PC-3 (cell line): ENCODE data around the gene TMEM139. TPM values are rescaled to one million over a fixed set of nuclear protein-coding genes. Genes with fewer than 3 reads are reported as not detected.

ENCODE experiments used
- ATAC-seq: fragments of 200-7000 bp; cut with Tn5 transposase; 2 replicates; pipeline ENCODE4 v1.9.1; 2020; ENCODE audit warnings: mild to moderate bottlenecking, moderate library complexity
- BruUV-seq: library from RNA; stranded (reverse); fragments of 400-500 nt; replicated peaks from 2 replicates; lab custom pipeline; 2021; lab: Mats Ljungman, UMichigan
- CTCF ChIA-PET: fragments of 300-600 bp; sonication (Branson Sonifier 250); formaldehyde crosslinking; loops from one replicate; lab custom pipeline; 2022; ENCODE audit warnings: antibody characterized with exemption; lab: Charles Lee
- POLR2A ChIA-PET: fragments of 300-600 bp; sonication (Branson Sonifier 250); formaldehyde crosslinking; loops from one replicate; lab custom pipeline; 2022; ENCODE audit warnings: antibody characterized with exemption; ENCODE audit not compliant: unreplicated experiment; lab: Charles Lee
- DNase-seq: peaks from one replicate; pipeline ENCODE4 v3.0.0-alpha.2; 2015
- H2AFZ ChIP-seq: fragments of 300-600 bp; sonication (generic); 2 replicates; pipeline ENCODE4 v1.6.0; 2016; ENCODE audit warnings: antibody characterized with exemption, low read length
- H3F3A ChIP-seq: fragments of 300-600 bp; sonication (generic); one replicate; pipeline ENCODE4 v1.6.0; 2017; ENCODE audit warnings: antibody characterized with exemption, low read length, control low read depth, mild to moderate bottlenecking; ENCODE audit not compliant: unreplicated experiment
- H3K27ac ChIP-seq: fragments of 300-600 bp; sonication (generic); 2 replicates; pipeline ENCODE4 v1.5.1; 2016; ENCODE audit warnings: mild to moderate bottlenecking, low read length
- H3K27me3 ChIP-seq: fragments of 300-600 bp; sonication (generic); 2 replicates; pipeline ENCODE4 v1.6.1; 2016; ENCODE audit warnings: low read length, mixed read lengths
- H3K36me3 ChIP-seq: fragments of 300-600 bp; sonication (generic); 2 replicates; pipeline ENCODE4 v1.6.1; 2016; ENCODE audit warnings: low read depth, mixed run types, low read length, mixed read lengths
- H3K4me1 ChIP-seq: fragments of 300-600 bp; sonication (generic); 2 replicates; pipeline ENCODE4 v1.5.1; 2016; ENCODE audit warnings: low read length; ENCODE audit not compliant: insufficient read depth
- H3K4me2 ChIP-seq: fragments of 300-600 bp; sonication (generic); 2 replicates; pipeline ENCODE4 v1.6.0; 2016; ENCODE audit warnings: low read length
- H3K4me3 ChIP-seq: fragments of 300-600 bp; sonication (generic); 2 replicates; pipeline ENCODE4 v1.5.1; 2016; ENCODE audit warnings: mild to moderate bottlenecking, low read length, mixed read lengths
- H3K79me2 ChIP-seq: fragments of 300-600 bp; sonication (generic); 2 replicates; pipeline ENCODE4 v1.6.1; 2017; ENCODE audit warnings: low read length, mixed read lengths
- H3K9ac ChIP-seq: fragments of 300-600 bp; sonication (generic); 2 replicates; pipeline ENCODE4 v1.6.0; 2016; ENCODE audit warnings: mild to moderate bottlenecking, low read length
- H3K9me2 ChIP-seq: fragments of 300-600 bp; sonication (generic); replicated peaks from 2 replicates; pipeline ENCODE4 v1.6.1; 2016; ENCODE audit warnings: mixed run types, low read length, mixed read lengths
- H3K9me3 ChIP-seq: fragments of 300-600 bp; sonication (generic); 2 replicates; pipeline ENCODE4 v1.6.1; 2016; ENCODE audit warnings: low read length, mixed read lengths
- H4K20me1 ChIP-seq: fragments of 300-600 bp; sonication (generic); 2 replicates; pipeline ENCODE4 v1.6.1; 2016; ENCODE audit warnings: low read length, mixed read lengths
- EZH2 ChIP-seq: fragments of 300-600 bp; sonication (generic); IDR thresholded peaks from one replicate; pipeline ENCODE4 v1.6.1; 2017; ENCODE audit warnings: antibody characterized with exemption, mild to moderate bottlenecking, low read length; ENCODE audit not compliant: unreplicated experiment
- EZH2phosphoT487 ChIP-seq: fragments of 300-600 bp; sonication (generic); IDR thresholded peaks from 2 replicates; pipeline ENCODE4 v1.6.1; 2018; ENCODE audit warnings: mild to moderate bottlenecking, antibody characterized with exemption, low read length, borderline replicate concordance
- intact Hi-C: fragments of 100-400 bp; cut with micrococcal nuclease; formaldehyde crosslinking; loops from 2 replicates; pipeline ENCODE4 v1.9.0; 2023
- total RNA-seq: library from RNA; depleted of rRNA; stranded (reverse); fragments of >200 nt; gene quantifications from 2 replicates; pipeline ENCODE4 v1.2.3, GENCODE V29; 2014
- TF ChIP-seq, protein P1 (sequence below): fragments of 300-600 bp; sonication (generic); conservative IDR thresholded peaks from 2 replicates; pipeline ENCODE4 v1.5.1; 2017; ENCODE audit warnings: antibody characterized with exemption, low read depth, mild to moderate bottlenecking, low read length

The TMEM139 gene
- total RNA-seq, 1 experiment from 2014 or later, result 5.2 TPM

DNA sequence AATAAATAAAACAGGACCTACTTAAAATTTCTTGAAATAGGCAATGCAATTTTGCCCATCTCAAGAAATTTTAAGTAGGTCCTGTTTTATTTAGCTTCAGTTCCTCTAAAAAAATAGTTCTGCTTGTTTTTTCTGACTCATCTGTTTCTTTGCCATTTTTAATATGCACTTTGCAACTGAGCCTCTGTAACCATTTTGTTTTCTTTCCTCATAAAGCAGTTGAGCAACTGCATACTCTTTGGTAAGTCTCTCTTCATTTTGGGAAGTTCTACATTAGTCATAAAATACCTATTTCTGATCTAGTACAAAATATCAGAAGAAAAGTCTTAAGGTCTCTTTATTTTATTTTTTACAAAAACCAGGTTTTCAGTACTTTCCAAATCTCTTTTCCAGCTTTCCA, 44.9 kb upstream of the TMEM139 start:
- H3K4me3 ChIP-seq, result peak overlapping the region; percentile 46; the same call in 1 of the 2 replicates
- no peak for TF ChIP-seq EZH2
- TF ChIP-seq, protein P1, sequence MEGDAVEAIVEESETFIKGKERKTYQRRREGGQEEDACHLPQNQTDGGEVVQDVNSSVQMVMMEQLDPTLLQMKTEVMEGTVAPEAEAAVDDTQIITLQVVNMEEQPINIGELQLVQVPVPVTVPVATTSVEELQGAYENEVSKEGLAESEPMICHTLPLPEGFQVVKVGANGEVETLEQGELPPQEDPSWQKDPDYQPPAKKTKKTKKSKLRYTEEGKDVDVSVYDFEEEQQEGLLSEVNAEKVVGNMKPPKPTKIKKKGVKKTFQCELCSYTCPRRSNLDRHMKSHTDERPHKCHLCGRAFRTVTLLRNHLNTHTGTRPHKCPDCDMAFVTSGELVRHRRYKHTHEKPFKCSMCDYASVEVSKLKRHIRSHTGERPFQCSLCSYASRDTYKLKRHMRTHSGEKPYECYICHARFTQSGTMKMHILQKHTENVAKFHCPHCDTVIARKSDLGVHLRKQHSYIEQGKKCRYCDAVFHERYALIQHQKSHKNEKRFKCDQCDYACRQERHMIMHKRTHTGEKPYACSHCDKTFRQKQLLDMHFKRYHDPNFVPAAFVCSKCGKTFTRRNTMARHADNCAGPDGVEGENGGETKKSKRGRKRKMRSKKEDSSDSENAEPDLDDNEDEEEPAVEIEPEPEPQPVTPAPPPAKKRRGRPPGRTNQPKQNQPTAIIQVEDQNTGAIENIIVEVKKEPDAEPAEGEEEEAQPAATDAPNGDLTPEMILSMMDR, result no peak
- TF ChIP-seq EZH2phosphoT487, result no peak
- H3K9ac ChIP-seq, result peak overlapping the region; percentile 33
- H3K36me3 ChIP-seq, result no peaks in the 10 kb centered on the region
- ChIA-PET CTCF (interaction anchor here (0.6 to 2.1 kb wide), 12 partner anchors 18 to 177 kb away, joined by 3 to 15 read pairs (median 6); partner anchors contain the start of gene EPHA1), POLR2A (interaction anchor here (0.7 to 1.1 kb wide), 2 partner anchors 8 to 23 kb away, joined by 3 to 7 read pairs; partner anchors contain the start of gene GSTK1)
- peaks cover 39% of the 10 kb centered on the region for H3K4me1 ChIP-seq
- peaks cover 5% of the 10 kb centered on the region for H3F3A ChIP-seq
- H2AFZ ChIP-seq, result no peak overlapping the region
- intact Hi-C loops, result loop anchor here (1.0 to 2.0 kb wide), 6 partner anchors 17 to 175 kb away; partner anchors contain the start of gene ZYX
- no peaks in the 10 kb centered on the region for H4K20me1 ChIP-seq
- BruUV-seq, result no TSS peak
- H3K9me3 ChIP-seq, result no peaks in the 10 kb centered on the region
- H3K4me2 ChIP-seq, result peak overlapping the region; percentile 74
- peak; percentile 59 for ATAC-seq
- no peaks in the 10 kb centered on the region for H3K9me2 ChIP-seq
- DNase-seq, result peak; percentile 63
- no peaks in the 10 kb centered on the region for H3K79me2 ChIP-seq
- no peaks in the 10 kb centered on the region for H3K27me3 ChIP-seq
- peak overlapping the region; percentile 62 for H3K27ac ChIP-seq

GRCh38 chr7:143240291-143241168, 44.2 kb upstream of the TMEM139 start:
- POLR2A ChIA-PET, result interaction anchor here (0.6 to 1.1 kb wide), 4 partner anchors 7 to 117 kb away, joined by 3 to 7 read pairs (median 4); partner anchors contain the start of gene GSTK1

More at GRCh38 chr7:143240291-143241168, 44.2 kb upstream of the TMEM139 start:
- no peaks in the 10 kb centered on the region for H3K36me3 ChIP-seq
- H3K27ac ChIP-seq, result peak overlapping the region; percentile 62
- H3K9me2 ChIP-seq, result no peaks in the 10 kb centered on the region
- CTCF ChIA-PET, result interaction anchor here (0.6 to 2.1 kb wide), 15 partner anchors 17 to 227 kb away, joined by 3 to 15 read pairs (median 6); no protein-coding TSS in a partner anchor
- no peaks in the 10 kb centered on the region for H3K79me2 ChIP-seq
- ATAC-seq, result peak; percentile 66
- TF ChIP-seq, protein P1, result peak; percentile 94
- TF ChIP-seq EZH2, result no peak
- DNase-seq, result peak; percentile 87
- no peaks in the 10 kb centered on the region for H3K27me3 ChIP-seq
- H3K4me1 ChIP-seq, result peaks cover 45% of the 10 kb centered on the region
- H2AFZ ChIP-seq, result peak overlapping the region; percentile 46
- intact Hi-C loops, result loop anchor here (1.0 to 2.0 kb wide), 6 partner anchors 16 to 174 kb away; partner anchors contain the start of gene ZYX
- no peaks in the 10 kb centered on the region for H3K9me3 ChIP-seq
- peak overlapping the region; percentile 46; the same call in 1 of the 2 replicates for H3K4me3 ChIP-seq
- peaks cover 7% of the 10 kb centered on the region for H3F3A ChIP-seq
- no peaks in the 10 kb centered on the region for H4K20me1 ChIP-seq
- peak overlapping the region; percentile 33 for H3K9ac ChIP-seq
- peak overlapping the region; percentile 74 for H3K4me2 ChIP-seq
- BruUV-seq, result no TSS peak
